Body of pancreas (tissue), 4 donors: ENCODE results near the gene NOTUM.

ENCODE experiments used
- CTCF ChIP-seq, 7 experiments: fragments of 450-650 bp in 4 of 7; fragments of 200-600 bp in 3 of 7; sonication (generic) in 3 of 7; IDR thresholded peaks; one replicate each; pipeline ENCODE4 v1.5.1; 2016 to 2019; ENCODE audit warnings: antibody characterized with exemption in 7 of 7
- POLR2A ChIP-seq, 3 donors: fragments of 450-650 bp; IDR thresholded peaks; one replicate each; pipeline ENCODE4 v1.6.1; 2016; ENCODE audit warnings: antibody characterized with exemption in 3 of 3, mild to moderate bottlenecking in 2 of 3

DNA sequence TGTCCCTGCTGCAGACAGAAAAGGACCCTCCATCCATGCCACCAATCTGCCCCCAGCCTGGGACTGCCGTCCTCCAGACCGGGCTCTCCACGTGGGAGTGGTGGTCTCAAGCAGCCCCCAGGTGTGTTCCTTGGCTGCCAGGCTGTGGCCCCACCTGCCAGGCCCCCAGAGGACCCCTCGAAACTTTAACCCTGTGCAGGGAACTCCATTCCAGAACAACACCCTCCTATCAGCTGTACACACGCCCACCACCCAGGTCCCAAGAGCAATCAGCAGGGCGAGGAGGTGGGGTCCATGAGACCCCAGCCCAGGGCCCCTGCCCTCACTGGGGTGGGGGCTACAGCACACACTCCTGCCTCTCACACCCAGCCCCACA is 25.3 kb downstream of the NOTUM start:
- no peak for TF ChIP-seq CTCF (IDR thresholded peaks at IDR 0.05)
- no peak for TF ChIP-seq POLR2A (IDR thresholded peaks at IDR 0.05)
